SKM-1 treated with dmso at 0.1 percent for 144 hours (cell line): Measurements from ENCODE around the gene ITLN1.
A peak's percentile ranks its signal among the peaks of the same experiment; 100 is the strongest.
"Not testable (repeated sequence)": the region's sequence is repeated elsewhere in the genome, so short reads cannot be mapped to it uniquely, and the experiment has no call there.

Experiments used
- DNase-seq: peaks from one replicate; lab custom pipeline; 2025; ENCODE audit not compliant: unreplicated experiment; lab: John Stamatoyannopoulos, UW

The ITLN1 gene

GRCh38 chr1:160883581-160884513 is 1.1 kb downstream of the ITLN1 start:
- peak; percentile 43 for DNase-seq

DNA sequence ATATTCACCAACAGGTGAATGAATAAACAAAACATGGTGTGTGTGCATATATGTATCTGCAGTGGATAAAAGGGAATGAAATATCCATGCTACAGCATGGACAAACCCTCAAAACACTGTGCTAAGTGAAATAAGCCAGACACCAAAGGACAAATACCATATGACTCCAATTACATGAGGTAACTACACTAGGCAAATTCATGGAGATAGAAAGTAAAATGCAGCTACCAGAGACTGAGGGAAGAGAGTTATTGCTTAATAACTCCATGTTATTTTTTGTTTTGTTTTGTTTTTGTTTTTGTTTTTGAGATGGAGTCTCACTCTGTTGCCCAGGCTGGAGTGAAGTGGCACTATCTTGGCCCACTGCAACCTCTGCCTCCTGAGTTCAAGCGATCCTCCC is 2.4 kb downstream of the ITLN1 start:
- no peak for DNase-seq

DNA sequence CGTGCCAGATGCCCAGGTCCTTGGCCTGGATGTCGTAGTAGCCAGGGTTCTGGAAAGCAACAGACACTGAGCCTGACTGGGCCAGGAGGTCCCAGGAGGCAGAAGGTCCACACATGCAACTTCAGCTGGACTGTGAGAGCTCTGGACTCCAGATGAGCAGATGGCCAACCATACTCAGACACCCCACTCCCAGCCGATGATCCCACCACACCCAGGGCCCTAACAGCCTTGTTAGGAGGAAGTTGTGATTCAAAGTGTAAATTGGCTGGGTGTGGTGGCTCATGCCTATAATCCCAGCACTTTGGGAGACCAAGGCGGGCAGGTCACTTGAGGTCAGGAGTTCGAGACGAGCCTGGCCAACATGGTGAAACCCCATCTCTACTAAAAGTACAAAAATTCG is 3.7 kb downstream of the ITLN1 start:
- DNase-seq = not testable (repeated sequence)

GRCh38 chr1:160880216-160880615 is 4.8 kb downstream of the ITLN1 start:
- no peak for DNase-seq

DNA sequence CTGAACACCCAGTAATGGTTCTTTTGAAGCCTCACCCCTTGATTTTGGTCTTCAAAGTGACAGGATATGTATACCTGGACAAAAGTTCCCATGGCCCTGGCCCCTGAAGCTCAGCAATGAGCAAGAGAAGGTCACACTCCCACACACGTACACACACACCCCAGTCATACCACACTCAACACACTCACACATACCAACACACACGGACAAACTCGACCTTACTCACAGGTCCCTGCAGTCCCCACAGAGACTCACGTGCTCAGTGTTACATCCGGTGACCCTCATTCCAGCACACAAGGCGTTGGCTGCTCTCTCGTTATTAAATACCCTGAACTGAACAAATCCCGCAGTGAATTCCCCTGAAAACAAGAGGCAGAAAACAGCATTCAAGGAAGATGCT is 5.9 kb downstream of the ITLN1 start:
- DNase-seq = no peak

DNA sequence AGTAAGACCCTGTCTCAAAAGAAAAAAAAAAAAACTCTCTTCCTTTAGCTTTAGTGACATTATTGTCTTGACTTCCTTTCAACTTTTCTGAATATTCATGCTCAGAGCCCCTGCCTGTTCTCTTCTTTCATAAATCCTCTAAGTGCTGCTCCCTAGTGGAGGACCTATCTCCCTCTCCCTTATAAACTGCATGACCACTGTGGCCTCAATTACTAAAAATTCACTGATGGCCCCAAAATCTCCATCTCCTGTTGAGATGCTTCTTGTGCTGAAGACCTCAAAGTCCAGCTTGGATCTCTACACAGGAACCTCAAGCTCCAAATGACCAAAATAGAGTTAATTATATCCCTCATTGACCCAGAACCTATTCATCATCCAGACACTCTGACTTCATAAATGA is 7.8 kb downstream of the ITLN1 start:
- peak; percentile 44 for DNase-seq

DNA sequence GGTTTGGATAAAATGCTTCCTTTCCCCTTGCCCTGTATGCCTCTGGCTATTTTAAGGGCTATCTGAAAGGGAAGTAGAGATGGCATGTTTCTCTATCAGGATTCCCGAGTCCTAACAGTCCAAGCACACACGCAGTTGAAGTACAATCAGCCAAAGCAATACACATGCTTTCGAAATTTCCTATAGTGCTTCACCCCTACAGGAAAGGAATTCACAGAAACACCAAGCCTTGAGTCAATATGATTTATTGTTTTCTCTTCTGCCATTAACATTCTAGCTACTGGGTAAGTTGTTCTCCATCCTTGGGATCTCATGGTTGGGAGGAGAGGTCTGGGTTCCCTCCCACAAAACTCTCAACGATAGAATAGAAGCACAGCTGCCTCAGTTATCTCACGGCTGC is 8.7 kb downstream of the ITLN1 start:
- DNase-seq = no peak

DNA sequence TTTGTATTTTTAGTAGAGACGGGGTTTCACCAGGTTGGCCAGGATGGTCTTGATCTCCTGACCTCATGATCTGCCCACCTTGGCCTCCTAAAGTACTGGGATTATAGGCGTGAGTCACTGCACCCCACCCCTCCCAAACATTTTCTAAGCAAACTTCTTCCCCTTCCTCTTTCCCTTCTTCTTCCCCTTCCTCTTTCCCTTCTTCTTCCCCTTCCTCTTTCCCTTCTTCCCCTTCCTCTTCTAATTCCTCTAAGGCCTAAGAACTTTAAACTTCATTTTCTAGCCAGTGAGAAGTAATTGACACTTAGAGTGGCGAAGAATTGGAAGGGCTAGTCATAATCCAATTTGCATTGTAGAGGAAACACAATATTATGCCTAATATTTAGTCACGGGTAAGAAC is 9.4 kb downstream of the ITLN1 start:
- DNase-seq = peak; percentile 70

GRCh38 chr1:160874935-160875334 is 10.0 kb downstream of the ITLN1 start:
- no peak for DNase-seq

DNA sequence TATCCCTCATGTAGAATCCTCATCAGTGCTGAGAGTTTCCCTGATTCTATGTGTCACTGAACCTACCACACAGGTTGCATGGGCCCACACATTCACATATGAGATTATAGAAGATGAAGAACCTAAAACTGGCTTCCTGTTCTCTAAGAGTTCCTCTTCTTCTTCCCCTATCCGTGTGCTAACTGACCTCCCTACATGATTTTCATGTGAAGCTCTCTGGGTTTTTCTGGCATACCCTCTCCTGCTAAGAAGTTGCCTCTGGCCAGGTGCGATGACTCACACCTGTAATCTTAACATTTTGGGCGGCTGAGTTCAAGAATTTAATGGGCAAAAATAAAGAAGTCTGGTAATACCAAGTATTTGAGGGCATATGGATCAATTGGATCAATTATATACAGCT is 16.8 kb downstream of the ITLN1 start:
- DNase-seq = peak; percentile 86

- peak; percentile 35 for DNase-seq
Measured at GRCh38 chr1:160867651-160868050, 17.3 kb downstream of the ITLN1 start.

DNA sequence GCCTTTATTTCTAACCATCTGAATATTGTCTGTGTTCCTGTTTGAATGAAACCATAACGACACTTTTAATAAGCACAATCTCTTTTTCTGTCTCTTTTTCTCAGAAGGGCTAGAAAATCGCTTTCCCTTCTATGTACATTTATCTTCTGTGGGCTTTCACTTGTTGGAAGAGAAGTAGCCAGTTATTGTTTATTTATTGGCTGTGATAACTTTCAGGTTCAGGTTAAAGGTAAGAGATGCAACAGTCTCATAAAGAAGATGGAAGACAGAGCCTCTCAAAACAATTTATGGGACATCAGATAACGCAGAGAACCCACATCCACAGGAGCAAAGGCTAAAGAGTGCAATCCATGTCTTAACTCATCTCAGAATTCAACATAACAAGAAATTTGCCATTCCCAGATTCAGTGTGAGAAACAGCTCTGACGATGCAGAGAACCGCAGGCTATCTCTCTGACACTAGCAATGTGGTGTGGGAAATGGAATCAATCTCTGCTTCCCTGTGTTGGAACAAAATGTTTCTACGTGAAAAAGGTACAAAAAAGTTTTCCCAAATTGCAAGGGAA is 18.2 kb downstream of the ITLN1 start:
- no peak for DNase-seq

DNA sequence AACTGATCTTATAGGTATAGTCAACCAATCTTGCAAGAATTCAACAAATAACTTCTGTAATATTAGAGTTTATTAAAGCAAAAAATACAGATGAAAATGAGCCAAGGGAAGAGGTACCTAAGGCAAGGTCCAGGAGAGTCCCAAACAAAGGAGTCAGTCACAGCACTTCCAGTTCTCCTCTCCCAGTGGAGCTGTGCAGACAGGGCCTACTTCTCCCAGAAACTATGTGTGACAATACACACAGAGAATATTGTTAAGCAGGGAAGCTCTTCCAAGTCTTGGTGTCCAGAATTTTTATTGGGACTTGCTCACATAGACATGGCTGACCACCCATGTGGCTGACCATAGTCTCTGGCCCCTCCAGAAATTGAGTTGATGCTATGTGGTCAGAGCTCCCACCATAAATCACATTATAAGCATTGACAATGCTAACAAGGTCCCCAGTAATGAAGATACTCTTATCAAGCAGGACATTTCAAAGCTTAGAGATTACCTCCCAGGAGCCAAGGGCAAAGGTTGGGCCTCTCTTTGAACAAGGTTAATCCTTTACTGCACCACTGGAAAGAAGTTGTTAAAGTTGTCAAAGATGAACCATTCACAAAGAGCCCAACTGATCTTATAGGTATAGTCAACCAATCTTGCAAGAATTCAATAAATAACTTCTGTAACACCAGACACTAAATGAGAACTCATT is 18.8 kb downstream of the ITLN1 start:
- no peak for DNase-seq

GRCh38 chr1:160865337-160865736 is 19.6 kb downstream of the ITLN1 start:
- DNase-seq = no peak

DNA sequence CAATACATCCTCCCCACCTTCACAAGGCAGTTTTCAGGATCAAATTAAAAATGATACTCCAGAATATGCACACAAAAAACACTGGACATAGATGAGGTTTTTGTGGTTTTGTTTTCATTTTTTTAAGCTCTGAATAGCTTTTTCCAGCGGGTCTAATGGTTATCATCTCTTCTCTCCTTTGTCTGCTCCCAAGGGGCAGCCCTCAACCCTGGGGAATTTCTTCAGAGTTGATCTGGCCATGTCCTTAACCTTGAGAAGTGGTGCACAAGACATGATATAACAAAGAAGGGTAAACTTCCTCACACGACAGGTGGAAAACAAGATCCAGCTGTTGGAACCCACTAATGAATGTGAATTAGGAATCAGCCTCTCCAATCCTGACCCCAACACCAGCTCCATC is 20.8 kb downstream of the ITLN1 start:
- no peak for DNase-seq

GRCh38 chr1:160863774-160864131 is 21.2 kb downstream of the ITLN1 start:
- DNase-seq = peak; percentile 84

DNA sequence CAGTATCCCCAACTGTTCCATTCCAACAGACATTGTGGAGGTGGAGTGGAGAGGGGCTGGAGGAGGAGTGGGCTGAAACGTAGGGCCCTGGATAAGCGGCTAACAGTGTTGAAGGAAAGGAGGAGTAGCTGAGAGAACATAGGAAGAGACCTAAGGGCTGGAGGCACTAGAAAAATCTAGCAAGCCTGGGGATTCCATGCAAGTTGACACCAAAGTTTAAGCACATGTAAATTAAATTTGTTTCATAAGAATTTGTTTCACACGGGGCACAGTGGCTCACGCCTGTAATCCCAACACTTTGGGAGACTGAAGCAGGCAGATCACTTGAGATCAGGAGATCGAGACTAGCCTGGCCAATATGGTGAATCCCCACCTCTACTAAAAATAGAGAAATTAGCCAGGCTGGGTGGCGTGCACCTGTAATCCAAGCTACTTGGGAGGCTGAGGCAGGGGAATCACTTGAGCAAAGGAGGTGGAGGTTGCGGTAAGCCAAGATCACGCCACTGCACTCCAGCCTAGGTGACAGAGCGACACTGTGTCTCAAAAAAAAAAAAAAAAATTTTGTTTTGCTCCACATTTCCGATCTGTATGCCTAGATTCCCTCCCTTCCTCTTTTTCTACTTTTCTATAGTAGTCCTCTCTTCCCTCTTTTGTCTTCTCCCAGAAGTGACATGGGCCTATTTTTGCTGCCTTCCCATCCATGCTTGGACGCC is 21.8 kb downstream of the ITLN1 start:
- peak; percentile 82 for DNase-seq

- peak; percentile 99 for DNase-seq
Measured at GRCh38 chr1:160862203-160863060, 22.5 kb downstream of the ITLN1 start, which contains the start of gene CD244. Gene CD244 (minus strand): TSS chr1:160862887. CDS start chr1:160862677, 210 bp downstream.

GRCh38 chr1:160860840-160861505 is 24.0 kb downstream of the ITLN1 start:
- DNase-seq = no peak

GRCh38 chr1:160859166-160859565 is 25.8 kb downstream of the ITLN1 start:
- DNase-seq = peak; percentile 48
